Heart right ventricle (tissue), 16 donors: Measurements from ENCODE around the gene BCL2L1. TPM values are rescaled to one million over a fixed set of nuclear protein-coding genes. Genes with fewer than 3 reads are reported as not detected.

ENCODE experiments used
- ATAC-seq, 8 donors: fragments of 200-7000 bp; cut with Tn5 transposase; one replicate each; pipeline ENCODE4 v1.9.1; 2020; ENCODE audit warnings: mild to moderate bottlenecking in 8 of 8, moderate library complexity in 8 of 8, moderate number of reproducible peaks in 1 of 8
- DNase-seq, 2 donors: peaks; one replicate each; pipeline ENCODE4 v3.0.0-alpha.2; 2020
- H3K27ac ChIP-seq, 10 donors: fragments of 200-600 bp; sonication (generic) in 2 of 10; one replicate each; pipeline versions ENCODE4 v1.5.0 to v1.8.0; 2020 to 2022; ENCODE audit warnings: mild to moderate bottlenecking in 3 of 10
- H3K27me3 ChIP-seq, 7 donors: fragments of 200-600 bp; one replicate each; pipeline ENCODE4 v1.8.0; 2021 to 2022; ENCODE audit warnings: mild to moderate bottlenecking in 2 of 7
- H3K36me3 ChIP-seq, 9 donors: fragments of 200-600 bp; sonication (generic) in 1 of 9; one replicate each; pipeline versions ENCODE4 v1.5.0 to v1.8.0; 2020 to 2022; ENCODE audit warnings: mild to moderate bottlenecking in 2 of 9
- H3K4me1 ChIP-seq, 9 donors: fragments of 200-600 bp; sonication (generic) in 1 of 9; one replicate each; pipeline versions ENCODE4 v1.5.0 to v1.8.0; 2020 to 2022; ENCODE audit warnings: mild to moderate bottlenecking in 4 of 9
- H3K4me3 ChIP-seq, 10 donors: fragments of 200-600 bp; sonication (generic) in 2 of 10; one replicate each; pipeline versions ENCODE4 v1.5.0 to v1.8.0; 2020 to 2022; ENCODE audit warnings: mild to moderate bottlenecking in 7 of 10, moderate library complexity in 2 of 10
- H3K9me3 ChIP-seq, 11 donors: fragments of 200-600 bp in 10 of 11; sonication (generic) in 2 of 11; one replicate each; pipeline versions ENCODE4 v1.5.0 to v1.8.0; 2013 to 2022; ENCODE audit warnings: mild to moderate bottlenecking in 2 of 11, control low read depth in 1 of 11, moderate library complexity in 1 of 11
- CTCF ChIP-seq, 9 donors: fragments of 200-600 bp; sonication (generic) in 2 of 9; IDR thresholded peaks; one replicate each; pipeline versions ENCODE4 v1.5.0 to v1.8.0; 2021 to 2022; ENCODE audit warnings: antibody characterized with exemption in 9 of 9, mild to moderate bottlenecking in 5 of 9, moderate library complexity in 1 of 9
- WGBS, 2 donors: extraction: QIAGEN DNeasy Blood & Tissue Kit; methylation state at CpG; one replicate each; pipeline ENCODE4 v1.1.7; 2013; ENCODE audit warnings: inconsistent platforms in 1 of 2; 5-methylcytosine and 5-hydroxymethylcytosine counted together
- intact Hi-C, 10 donors: fragments of 100-400 bp; cut with DNase I; formaldehyde crosslinking; loops; one replicate each; pipeline versions ENCODE4 v1.11.1 to v1.14.2; 2022
- polyA plus RNA-seq, 2 donors: library from polyadenylated mRNA; stranded (reverse); fragments of 200-250 nt; gene quantifications; one replicate each; pipeline ENCODE4 v1.2.3, GENCODE V29; 2013
- total RNA-seq, 10 donors: library from RNA; stranded (reverse); fragmentation: NEBNext Ultra II Directional in 3 of 10; extraction: Animal tissue kit (Norgen Biotek cat#: 25700) in 3 of 10; gene quantifications; one replicate each; pipeline versions ENCODE4 v1.2.1 to v1.2.4, GENCODE V29; 2021 to 2023
- donor health status: Arrhythmogenic right ventricular cardiomyopathy.
- donor health status: ischemic (EF 13 %, LVEDD 7.1; RV severe dilation, severe dysfunction).
- donor health status: healthy with polysubstance abuse.
- donor health status: DM: no; HTN: yes; CAD: no.
- donor health status: DM: no; HTN: no; CAD: no.
- donor health status: ischemic (EF 25% LVEDD 6.9; RV normal size, moderate dysfunction).
- donor health status: ischemic (EF 25% LVEDD 5.7; RV mildly dilated, moderate dysfunction).
- donor health status: healthy.
- donor health status: DM: yes; HTN: yes; CAD: no.
- donor health status: Ischemic cardiomyopathy.
- donor health status: ischemic (EF 35%, LVEDD 5.7; RV mildly dilated, moderate dysfunction).
- donor health status: nonischemic (EF 11% LVEDD 7.7; RV severe dilation, severe dysfunction).
- donor health status: DM: yes; HTN: yes; CAD: no.
- donor health status: PGD.
- donor health status: ischemic (EF 29% LVEDD 5.4; RV normal size, mild dysfunction).
- donor health status: nonischemic (EF 23%, LVEDD 6.1; RV moderate dilation, normal function).

Gene BCL2L1
- total and polyA plus RNA-seq, 12 donors = 34.7 to 128 (median 45.9) TPM

- Histone ChIP-seq H3K27me3 (no peaks in the 10 kb centered on the region), H3K9me3 (no peaks in the 10 kb centered on the region), H3K4me3 (peak overlapping the region; percentile 64 to 93 (median 81)), H3K4me1 (peaks cover 7 to 39% (median 27%) of the 10 kb centered on the region in 9 donors), H3K36me3 (peaks cover 0 to 25% (median 0%) of the 10 kb centered on the region in 9 donors), H3K27ac (peak overlapping the region; percentile 96 to 100 (median 99))
- 0 to 1% methylated on average over 71 to 75 of the region's 77 CpGs for WGBS, 2 donors
- peak; percentile 89 to 95 (median 92) for TF ChIP-seq CTCF (IDR thresholded peaks at IDR 0.05)
- ATAC-seq (peak; percentile 95 to 98 (median 96)), DNase-seq (peak; percentile 98 to 99)
- intact Hi-C loops = loop anchor here (1.0 to 10.0 kb wide), 11 partner anchors 11 to 161 kb away; no protein-coding TSS in a partner anchor
Measured at GRCh38 chr20:31723319-31724078, 831 bp upstream of the BCL2L1 start.

- DNase-seq (peak in 1 of 2 donors; percentile 47), ATAC-seq (peak in 1 of 8 donors; percentile 49)
- Histone ChIP-seq H3K36me3 (peaks cover 0 to 29% (median 0%) of the 10 kb centered on the region in 9 donors), H3K4me3 (peak overlapping the region; percentile 64 to 93 (median 81)), H3K9me3 (no peaks in the 10 kb centered on the region), H3K4me1 (peaks cover 7 to 44% (median 32%) of the 10 kb centered on the region in 9 donors), H3K27ac (peak overlapping the region; percentile 96 to 100 (median 99)), H3K27me3 (no peaks in the 10 kb centered on the region)
- no peak for TF ChIP-seq CTCF (IDR thresholded peaks at IDR 0.05)
- WGBS, 2 donors = 0 to 3% methylated on average over 10 of the region's 10 CpGs
- intact Hi-C loops = loop anchor here in 8 of 10 donors (1.0 to 10.0 kb wide), 10 partner anchors 11 to 161 kb away; no protein-coding TSS in a partner anchor
Measured at GRCh38 chr20:31723069-31723318, 326 bp upstream of the BCL2L1 start.

GRCh38 chr20:31721408-31722256, 1.0 kb downstream of the BCL2L1 start:
- intact Hi-C loops = loop anchor here in 7 of 10 donors (1.0 to 10.0 kb wide), 9 partner anchors 8 to 159 kb away; no protein-coding TSS in a partner anchor
- peak in 1 of 2 donors; percentile 40 for DNase-seq
- no peak for ATAC-seq
- TF ChIP-seq CTCF (IDR thresholded peaks at IDR 0.05) = no peak
- peaks cover 0 to 43% (median 0%) of the 10 kb centered on the region in 9 donors for H3K36me3 ChIP-seq
- no peaks in the 10 kb centered on the region for H3K9me3 ChIP-seq
- peaks cover 10 to 58% (median 46%) of the 10 kb centered on the region in 9 donors for H3K4me1 ChIP-seq
- H3K27ac ChIP-seq = peak overlapping the region; percentile 96 to 100 (median 99)
- H3K27me3 ChIP-seq = no peaks in the 10 kb centered on the region
- peak overlapping the region; percentile 64 to 93 (median 81) for H3K4me3 ChIP-seq
- 32 to 40% methylated on average over 22 of the region's 22 CpGs for WGBS, 2 donors
